IMR-90 (cell line): ENCODE measurements around the gene FBXL5. TPM values are rescaled to one million over a fixed set of nuclear protein-coding genes. Genes with fewer than 3 reads are reported as not detected.

Experiments used
- ATAC-seq: fragments of 200-7000 bp; cut with Tn5 transposase; 2 replicates; pipeline ENCODE4 v1.9.1; 2020; ENCODE audit warnings: low read depth, mild to moderate bottlenecking, moderate library complexity
- BruUV-seq: library from RNA; stranded (reverse); fragments of 400-500 nt; replicated peaks from 2 replicates; lab custom pipeline; 2021; lab: Mats Ljungman, UMichigan
- CTCF ChIA-PET: fragments of 300-600 bp; formaldehyde crosslinking; extraction: SDS; loops from one replicate; lab custom pipeline; 2021; ENCODE audit warnings: antibody characterized with exemption; lab: Yijun Ruan, JAX
- POLR2A ChIA-PET: fragments of 300-600 bp; sonication (Branson Sonifier 250); formaldehyde crosslinking; loops from one replicate; lab custom pipeline; 2022; ENCODE audit warnings: antibody characterized with exemption; ENCODE audit not compliant: unreplicated experiment; lab: Charles Lee
- DNase-seq: peaks from one replicate; pipeline ENCODE4 v3.0.0; 2013
- H2AFZ ChIP-seq: replicated peaks from 2 replicates; pipeline ENCODE3; 2013; ENCODE audit warnings: low read length, mild to moderate bottlenecking; ENCODE audit not compliant: poor library complexity
- H2AK5ac ChIP-seq: 2 replicates; pipeline ENCODE4 v1.6.1; 2013; ENCODE audit warnings: low read depth, low read length, inconsistent platforms
- H2AK9ac ChIP-seq: replicated peaks from 2 replicates; pipeline ENCODE3; 2013; ENCODE audit warnings: mild to moderate bottlenecking, low read depth, low read length, moderate library complexity; ENCODE audit not compliant: poor library complexity
- H2BK120ac ChIP-seq: 2 replicates; pipeline ENCODE4 v1.6.1; 2013; ENCODE audit warnings: low read depth, low read length, inconsistent platforms
- H2BK15ac ChIP-seq: 3 replicates; pipeline ENCODE4 v1.6.1; 2013; ENCODE audit warnings: low read depth, low read length, inconsistent platforms
- H2BK20ac ChIP-seq: 2 replicates; pipeline ENCODE4 v1.6.1; 2013; ENCODE audit warnings: low read depth, mild to moderate bottlenecking, inconsistent platforms, low read length, moderate library complexity
- H2BK5ac ChIP-seq: 2 replicates; pipeline ENCODE4 v1.6.1; 2013; ENCODE audit warnings: mild to moderate bottlenecking, low read depth, low read length, inconsistent platforms; ENCODE audit not compliant: poor library complexity, severe bottlenecking
- H3K14ac ChIP-seq: replicated peaks from 2 replicates; pipeline ENCODE4 v1.6.1; 2013; ENCODE audit warnings: low read depth, low read length, inconsistent platforms
- H3K18ac ChIP-seq: 2 replicates; pipeline ENCODE4 v1.6.1; 2013; ENCODE audit warnings: low read depth, low read length, control low read depth
- H3K23ac ChIP-seq: 2 replicates; pipeline ENCODE4 v1.6.1; 2013; ENCODE audit warnings: low read depth, low read length, inconsistent platforms
- H3K27ac ChIP-seq: 2 replicates; pipeline ENCODE4 v1.5.1; 2013; ENCODE audit warnings: mild to moderate bottlenecking, control low read depth, low read length; ENCODE audit not compliant: insufficient read depth
- H3K27me3 ChIP-seq: 2 replicates; pipeline ENCODE4 v1.6.1; 2013; ENCODE audit warnings: low read length; ENCODE audit not compliant: control insufficient read depth, insufficient read depth
- H3K36me3 ChIP-seq: 2 replicates; pipeline ENCODE4 v1.6.1; 2013; ENCODE audit warnings: low read length, mixed read lengths; ENCODE audit not compliant: control insufficient read depth, insufficient read depth
- H3K4ac ChIP-seq: 2 replicates; pipeline ENCODE4 v1.6.1; 2013; ENCODE audit warnings: low read depth, low read length, inconsistent platforms
- H3K4me1 ChIP-seq: 2 replicates; pipeline ENCODE4 v1.6.1; 2013; ENCODE audit warnings: low read length, mixed read lengths; ENCODE audit not compliant: control insufficient read depth, insufficient read depth
- H3K4me2 ChIP-seq: 2 replicates; pipeline ENCODE4 v1.6.1; 2013; ENCODE audit warnings: low read depth, mild to moderate bottlenecking, control low read depth, low read length, moderate library complexity
- H3K4me3 ChIP-seq: 2 replicates; pipeline ENCODE4 v1.5.1; 2013; ENCODE audit warnings: low read depth, mild to moderate bottlenecking, control low read depth, low read length, moderate library complexity; ENCODE audit not compliant: insufficient read depth
- H3K56ac ChIP-seq: 2 replicates; pipeline ENCODE4 v1.6.1; 2013; ENCODE audit warnings: low read length, inconsistent platforms; ENCODE audit not compliant: insufficient read depth; ENCODE audit errors: extremely low read depth
- H3K79me1 ChIP-seq, 2 experiments: 2 replicates each; pipeline ENCODE4 v1.6.1; 2013; ENCODE audit warnings: low read length in 2 of 2, inconsistent platforms in 1 of 2, low read depth in 1 of 2
- H3K9ac ChIP-seq: 2 replicates; pipeline ENCODE4 v1.6.1; 2013; ENCODE audit warnings: low read depth, low read length, control low read depth
- H3K9me1 ChIP-seq: 2 replicates; pipeline ENCODE4 v1.6.1; 2013; ENCODE audit warnings: low read length, inconsistent platforms; ENCODE audit not compliant: insufficient read depth
- H3K9me3 ChIP-seq: 2 replicates; pipeline ENCODE4 v1.6.1; 2013; ENCODE audit warnings: low read length; ENCODE audit not compliant: control insufficient read depth, insufficient read depth
- H4K20me1 ChIP-seq: 2 replicates; pipeline ENCODE4 v1.6.1; 2013; ENCODE audit warnings: low read length, inconsistent platforms; ENCODE audit not compliant: insufficient read depth
- H4K5ac ChIP-seq: 2 replicates; pipeline ENCODE4 v1.6.1; 2013; ENCODE audit warnings: mild to moderate bottlenecking, low read depth, low read length, control low read depth
- H4K8ac ChIP-seq, 2 experiments: 2 replicates each; pipeline ENCODE4 v1.6.1; 2013; ENCODE audit warnings: low read depth in 2 of 2, low read length in 2 of 2, control low read depth in 1 of 2, inconsistent platforms in 1 of 2
- H4K91ac ChIP-seq: 2 replicates; pipeline ENCODE4 v1.6.1; 2013; ENCODE audit warnings: low read depth, low read length, inconsistent platforms; ENCODE audit not compliant: insufficient read depth
- BHLHE40 ChIP-seq: fragments of 150-350 bp; IDR thresholded peaks from 2 replicates; pipeline ENCODE4 v1.6.1; 2016; ENCODE audit warnings: mild to moderate bottlenecking, low read depth, low read length
- CEBPB ChIP-seq: IDR thresholded peaks from 2 replicates; pipeline ENCODE4 v1.6.1; 2012; ENCODE audit warnings: low read depth, low read length, improper control_type of control experiment
- CHD1 ChIP-seq: IDR thresholded peaks from 2 replicates; pipeline ENCODE4 v1.6.1; 2012; ENCODE audit warnings: low read depth, low read length, improper control_type of control experiment
- CTCF ChIP-seq: conservative IDR thresholded peaks from 2 replicates; pipeline ENCODE4 v1.5.1; 2012; ENCODE audit warnings: mild to moderate bottlenecking, low read depth, low read length, improper control_type of control experiment
- ELK1 ChIP-seq: fragments of 150-350 bp; IDR thresholded peaks from 2 replicates; pipeline ENCODE4 v1.6.1; 2016; ENCODE audit warnings: low read depth, mild to moderate bottlenecking, low read length, moderate library complexity, borderline replicate concordance
- MAFK ChIP-seq: IDR thresholded peaks from 2 replicates; pipeline ENCODE4 v1.6.1; 2012; ENCODE audit warnings: low read depth, low read length, improper control_type of control experiment
- MAZ ChIP-seq: IDR thresholded peaks from 2 replicates; pipeline ENCODE4 v1.6.1; 2012; ENCODE audit warnings: low read depth, mild to moderate bottlenecking, low read length, improper control_type of control experiment, moderate library complexity, borderline replicate concordance
- MXI1 ChIP-seq: IDR thresholded peaks from 2 replicates; pipeline ENCODE4 v1.6.1; 2012; ENCODE audit warnings: low read depth, mild to moderate bottlenecking, low read length, moderate library complexity, borderline replicate concordance
- NFE2L2 ChIP-seq: fragments of 150-350 bp; IDR thresholded peaks from 2 replicates; pipeline ENCODE4 v1.6.1; 2016; ENCODE audit warnings: low read depth, mild to moderate bottlenecking, low read length
- POLR2A ChIP-seq: IDR thresholded peaks from 2 replicates; pipeline ENCODE4 v1.6.1; 2012; ENCODE audit warnings: mild to moderate bottlenecking, low read depth, low read length
- RAD21 ChIP-seq: IDR thresholded peaks from 2 replicates; pipeline ENCODE4 v1.6.1; 2012; ENCODE audit warnings: low read length, improper control_type of control experiment
- RCOR1 ChIP-seq: IDR thresholded peaks from 2 replicates; pipeline ENCODE4 v1.6.1; 2012; ENCODE audit warnings: mild to moderate bottlenecking, low read length, improper control_type of control experiment; ENCODE audit not compliant: insufficient replicate concordance
- RFX5 ChIP-seq: IDR thresholded peaks from 2 replicates; pipeline ENCODE4 v1.8.0; 2012; ENCODE audit warnings: low read depth, mild to moderate bottlenecking, low read length, moderate library complexity
- SMC3 ChIP-seq: fragments of 150-350 bp; IDR thresholded peaks from 2 replicates; pipeline ENCODE4 v1.6.1; 2016; ENCODE audit warnings: low read depth, mild to moderate bottlenecking, antibody characterized with exemption, low read length, moderate library complexity
- WGBS, 2 experiments: methylation state at CpG; one replicate each; pipeline versions ENCODE4 v1.1.5 to v1.1.7; 2013; ENCODE audit warnings: missing lambda C conversion rate in 2 of 2; ENCODE audit not compliant: insufficient read length in 1 of 2; ENCODE audit errors: extremely low coverage in 2 of 2; 5-methylcytosine and 5-hydroxymethylcytosine counted together
- dilution Hi-C: fragments of 300-500 bp; cut with HindIII; formaldehyde crosslinking; loops from one replicate; pipeline ENCODE4 v1.14.3; 2018; ENCODE audit warnings: low sequenced_read_pairs; ENCODE audit not compliant: unreplicated experiment
- in situ Hi-C: fragments of 300-500 bp; cut with MboI; formaldehyde crosslinking; loops from 3 replicates; pipeline ENCODE4 v1.14.3; 2019; ENCODE audit warnings: low sequenced_read_pairs, inconsistent platforms, mixed read lengths
- intact Hi-C: fragments of 100-400 bp; cut with micrococcal nuclease; formaldehyde crosslinking; loops from 2 replicates; pipeline ENCODE4 v1.10.0; 2022
- polyA plus RNA-seq, 3 experiments: library from polyadenylated mRNA; depleted of rRNA; stranded (reverse); fragments of >200 nt; gene quantifications; 2 replicates each; pipeline ENCODE4 v1.2.3, GENCODE V29; 2012; ENCODE audit warnings: low replicate concordance in 1 of 3
- total RNA-seq: library from RNA; depleted of rRNA; stranded (reverse); fragments of >200 nt; gene quantifications from 2 replicates; pipeline ENCODE4 v1.2.3, GENCODE V29; 2012

Gene FBXL5
- total and polyA plus RNA-seq, 2 of the 4 experiments (the other 2 are of a cell fraction): 20.3 to 62.6 TPM

- CTCF ChIA-PET: interaction anchor here (0.5 to 1.6 kb wide), 3 partner anchors 9 to 1817 kb away, joined by 3 to 4 read pairs (median 3); no protein-coding TSS in a partner anchor
- Histone ChIP-seq H3K9me1 (no peaks in the 10 kb centered on the region), H3K27me3 (no peaks in the 10 kb centered on the region), H3K56ac (peak overlapping the region; percentile 77), H3K4ac (peak overlapping the region; percentile 94), H2AFZ (peak overlapping the region; percentile 99), H4K20me1 (peaks cover 21% of the 10 kb centered on the region; the same call in 1 of the 2 replicates), H3K9me3 (no peaks in the 10 kb centered on the region), H4K5ac (peak overlapping the region; percentile 86), H3K23ac (peak overlapping the region; percentile 94; the same call in 1 of the 2 replicates), H2BK15ac (no peak overlapping the region), H3K79me1 (peaks cover 7 to 27% of the 10 kb centered on the region in 2 experiments; a peak in 3 of 4 replicates), H3K14ac (peak overlapping the region; percentile 99), H3K36me3 (no peaks in the 10 kb centered on the region), H3K4me1 (peaks cover 13% of the 10 kb centered on the region), H3K9ac (peak overlapping the region; percentile 98), H4K91ac (peak overlapping the region; percentile 90), H4K8ac (peak overlapping the region; percentile 88 to 91; a peak in 2 of 4 replicates), H2BK120ac (peak overlapping the region; percentile 89), H3K18ac (peak overlapping the region; percentile 87), H3K27ac (peak overlapping the region; percentile 97), H2BK5ac (peak overlapping the region; percentile 99), H2BK20ac (no peak overlapping the region), H2AK5ac (peak overlapping the region; percentile 92), H2AK9ac (peak overlapping the region; percentile 95), H3K4me3 (peak overlapping the region; percentile 96), H3K4me2 (peak overlapping the region; percentile 93)
- TF ChIP-seq MXI1 (no peak; the same call in 1 of the 2 replicates), ELK1 (no peak), MAFK (no peak), SMC3 (no peak), CEBPB (no peak), RCOR1 (no peak), BHLHE40 (no peak), POLR2A (no peak; the same call in 1 of the 2 replicates), RFX5 (no peak), NFE2L2 (no peak), MAZ (no peak), CHD1 (no peak), RAD21 (no peak), CTCF (no peak)
- ATAC-seq (peak; percentile 60), DNase-seq (peak; percentile 24)
- in situ Hi-C loops: no loop called here
- POLR2A ChIA-PET: no interaction called here
- intact Hi-C loops: loop anchor here (2.0 to 5.0 kb wide), 3 partner anchors 26 to 417 kb away; partner anchors contain the start of gene FAM200B
- dilution Hi-C loops: no loop called here
- BruUV-seq: no TSS peak
- WGBS, 2 experiments: 0% methylated on average over 8 of the region's 66 CpGs; no CpG with 5 or more reads in 1 of the 2 experiments
These were observed 449 bp downstream of the FBXL5 start for GRCh38 chr4:15654593-15655222.
